WERI-Rb-1 (cell line): ENCODE measurements around the gene FASTKD1.

Experiments
- DNase-seq: peaks from one replicate; pipeline ENCODE4 v3.0.0-alpha.2; 2020
- H3K27ac ChIP-seq: fragments of 250-450 bp; sonication (Bioruptor Pico); 2 replicates; pipeline ENCODE4 v1.5.1; 2020; ENCODE audit warnings: mild to moderate bottlenecking, moderate library complexity
- H3K27me3 ChIP-seq: fragments of 250-450 bp; sonication (Bioruptor Pico); 2 replicates; pipeline ENCODE4 v1.5.1; 2021; ENCODE audit warnings: mild to moderate bottlenecking, low read depth, moderate library complexity; ENCODE audit not compliant: insufficient read depth, severe bottlenecking
- H3K36me3 ChIP-seq: fragments of 250-450 bp; sonication (Bioruptor Pico); 2 replicates; pipeline ENCODE4 v1.5.1; 2020; ENCODE audit warnings: mild to moderate bottlenecking, moderate library complexity
- H3K4me3 ChIP-seq: 2 replicates; pipeline ENCODE4 v1.5.1; 2011; ENCODE audit warnings: low read depth, mild to moderate bottlenecking, control low read depth, low read length
- H3K9me3 ChIP-seq: fragments of 250-450 bp; sonication (Bioruptor Pico); 2 replicates; pipeline ENCODE4 v1.5.1; 2021; ENCODE audit warnings: mild to moderate bottlenecking, moderate library complexity; ENCODE audit not compliant: severe bottlenecking
- CTCF ChIP-seq: IDR thresholded peaks from 2 replicates; pipeline ENCODE4 v1.5.1; 2011; ENCODE audit warnings: low read depth, mild to moderate bottlenecking, control low read depth, inconsistent platforms, low read length

The FASTKD1 gene

GRCh38 chr2:169513926-169514325 lies 59.7 kb downstream of the FASTKD1 start:
- no peak for DNase-seq
- Histone ChIP-seq H3K9me3 (no peaks in the 10 kb centered on the region), H3K36me3 (no peaks in the 10 kb centered on the region), H3K27ac (no peak overlapping the region), H3K27me3 (no peaks in the 10 kb centered on the region), H3K4me3 (no peak overlapping the region)
- TF ChIP-seq CTCF, result no peak

GRCh38 chr2:169513094-169513493 lies 60.6 kb downstream of the FASTKD1 start:
- Histone ChIP-seq H3K27ac (no peak overlapping the region), H3K9me3 (no peaks in the 10 kb centered on the region), H3K27me3 (no peaks in the 10 kb centered on the region), H3K4me3 (no peak overlapping the region), H3K36me3 (no peaks in the 10 kb centered on the region)
- DNase-seq, result no peak
- no peak for TF ChIP-seq CTCF

- Histone ChIP-seq H3K27me3 (no peaks in the 10 kb centered on the region), H3K4me3 (no peak overlapping the region), H3K9me3 (no peaks in the 10 kb centered on the region), H3K27ac (no peak overlapping the region), H3K36me3 (no peaks in the 10 kb centered on the region)
- no peak for DNase-seq
- no peak for TF ChIP-seq CTCF
Observed at GRCh38 chr2:169512525-169512924, 61.1 kb downstream of the FASTKD1 start.

- no peak for TF ChIP-seq CTCF
- no peaks in the 10 kb centered on the region for H3K27me3 ChIP-seq
- no peak for DNase-seq
- no peaks in the 10 kb centered on the region for H3K9me3 ChIP-seq
- H3K36me3 ChIP-seq, result no peaks in the 10 kb centered on the region
- no peak overlapping the region for H3K27ac ChIP-seq
- H3K4me3 ChIP-seq, result no peak overlapping the region
Observed at GRCh38 chr2:169511818-169512217, 61.8 kb downstream of the FASTKD1 start.

- Histone ChIP-seq H3K27me3 (no peaks in the 10 kb centered on the region), H3K36me3 (0 out of 2 replicates have a peak, but pooled peaks cover 3% of the 10 kb centered on the region), H3K9me3 (no peaks in the 10 kb centered on the region), H3K4me3 (no peak overlapping the region), H3K27ac (no peak overlapping the region)
- no peak for TF ChIP-seq CTCF
- DNase-seq, result no peak
Observed at GRCh38 chr2:169510496-169510895, 63.2 kb downstream of the FASTKD1 start.

- DNase-seq, result no peak
- Histone ChIP-seq H3K27me3 (no peaks in the 10 kb centered on the region), H3K4me3 (peak overlapping the region; percentile 2; the same call in 1 of the 2 replicates), H3K9me3 (no peaks in the 10 kb centered on the region), H3K27ac (peak overlapping the region; percentile 33; the same call in 1 of the 2 replicates), H3K36me3 (0 out of 2 replicates have a peak, but pooled peaks cover 3% of the 10 kb centered on the region)
- TF ChIP-seq CTCF, result no peak
Observed at GRCh38 chr2:169509955-169510354, 63.7 kb downstream of the FASTKD1 start.
